ENCODE data around the gene RBM28. TPM values are rescaled to one million over a fixed set of nuclear protein-coding genes. Genes with fewer than 3 reads are reported as not detected.

RBM28 gene
- total and polyA plus RNA-seq, 10 of the 15 experiments (the other 5 are each of a cell fraction or from before 2014, with no cell fraction given), result 14.3 to 50.4 (median 32.8) TPM

DNA sequence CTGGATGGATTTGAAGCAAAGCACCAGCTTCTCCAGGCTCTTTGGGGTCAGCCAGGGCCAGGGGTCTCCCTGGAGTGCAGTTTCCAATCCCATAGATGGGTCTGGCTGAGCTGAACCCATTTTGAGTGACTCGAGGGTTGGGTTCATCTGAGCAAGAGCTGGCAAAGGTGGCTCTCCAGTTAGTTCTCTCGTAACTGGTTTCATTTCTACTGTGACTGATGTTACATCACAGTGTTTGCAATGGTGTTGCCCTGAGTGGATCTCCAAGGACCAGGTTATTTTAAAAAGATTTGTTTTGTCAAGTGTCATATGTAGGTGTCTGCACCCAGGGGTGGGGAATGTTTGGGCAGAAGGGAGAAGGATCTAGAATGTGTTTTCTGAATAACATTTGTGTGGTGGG lies 88.4 kb downstream of the RBM28 start:
- ATAC-seq (no peak), FAIRE-seq (no peak), DNase-seq (ENCODE audit: low read depth, low spot score) (no peak)
- H3K36me3 ChIP-seq (ENCODE audit: control insufficient read depth in 2 of 2, insufficient read depth in 2 of 2, low read length in 1 of 2), result no peaks in the 10 kb centered on the region
- no peak overlapping the region for H3K9ac ChIP-seq (ENCODE audit: control insufficient read depth, insufficient read depth, low read length)
- no peak overlapping the region for H2AFZ ChIP-seq (ENCODE audit: control insufficient read depth, low read depth, low read length)
- POLR2A ChIA-PET, result no interaction called here
- intact Hi-C loops (cut with micrococcal nuclease; ENCODE audit: unreplicated experiment), result no loop called here
- WGBS (ENCODE audit: insufficient coverage, insufficient replicate concordance, low lambda C conversion rate, missing lambda C conversion rate), result 0% methylated on average over 2 of the region's 2 CpGs
- no peaks in the 10 kb centered on the region for H4K20me1 ChIP-seq (ENCODE audit: control insufficient read depth, insufficient read depth)
- in situ Hi-C loops (cut with MboI), result no loop called here
- H3K9me3 ChIP-seq (replicated peaks; ENCODE audit: control insufficient read depth, insufficient read depth, low read length), result no peaks in the 10 kb centered on the region
- RAD21 ChIA-PET (ENCODE audit: unreplicated experiment), result no interaction called here
- no peaks in the 10 kb centered on the region for H3K4me1 ChIP-seq (ENCODE audit: control insufficient read depth, insufficient read depth, low read length)
- H3K27me3 ChIP-seq (replicated peaks in 1 of 2; ENCODE audit: control insufficient read depth in 2 of 2, insufficient read depth in 2 of 2, low read length in 1 of 2), result no peaks in the 10 kb centered on the region; a peak in 1 of 4 replicates
- SMC1A ChIA-PET (ENCODE audit: uncharacterized antibody, unreplicated experiment), result no interaction called here
- no peaks in the 10 kb centered on the region for H3K79me2 ChIP-seq (ENCODE audit: control insufficient read depth, insufficient read depth, low read length)
- H3K27ac ChIP-seq (ENCODE audit: control insufficient read depth, insufficient read depth), result no peak overlapping the region
- BruUV-seq (replicated peaks), result no TSS peak
- H3K4me3 ChIP-seq, result no peak overlapping the region
- H3K4me2 ChIP-seq (ENCODE audit: control insufficient read depth, insufficient read depth), result no peak overlapping the region
- TF ChIP-seq CHD2 (IDR thresholded peaks at IDR 0.05; ENCODE audit: borderline replicate concordance, low read depth, low read length) (no peak), ZBTB40 (IDR thresholded peaks at IDR 0.05; ENCODE audit: borderline replicate concordance) (no peak), NR2C2 (IDR thresholded peaks at IDR 0.05; ENCODE audit: borderline replicate concordance, control insufficient read depth, insufficient read length, low read depth) (no peak), SMAD1 (IDR thresholded peaks at IDR 0.05; ENCODE audit: low read depth, partially characterized antibody) (no peak)
- CTCF ChIA-PET, result no interaction called here
